ENCODE data around the gene OR13A1.
"Not testable (repeated sequence)": the region's sequence is repeated elsewhere in the genome, so short reads cannot be mapped to it uniquely, and the experiment has no call there.

OR13A1 gene

DNA sequence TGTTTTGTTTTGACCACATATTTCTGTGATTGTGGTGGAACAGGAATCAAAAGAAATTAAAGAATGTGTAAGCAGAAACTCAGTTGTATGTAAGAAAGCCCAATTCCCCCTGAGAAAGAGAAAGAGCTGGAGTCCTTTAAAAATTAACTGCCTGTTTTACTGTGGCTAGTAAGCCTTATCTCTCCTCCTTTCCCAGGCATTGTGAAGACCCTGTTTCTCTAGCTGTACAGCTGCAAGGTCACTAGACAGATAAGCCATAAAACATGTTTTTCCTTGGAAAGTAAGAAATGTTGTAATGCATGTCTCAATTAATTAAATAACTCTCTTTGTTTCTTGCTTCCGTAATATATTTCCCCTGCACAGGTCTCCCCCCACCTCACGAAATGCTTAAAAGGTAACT lies 53.5 kb downstream of the OR13A1 start:
- Mint-ChIP-seq H3K27me3 (peaks cover 30% of the 10 kb centered on the region), H3K9me3 (no peaks in the 10 kb centered on the region), H3K4me3 (no peak overlapping the region), H3K4me1 (ENCODE audit: low read depth) (no peaks in the 10 kb centered on the region), H3K27ac (no peak overlapping the region), H3K36me3 (ENCODE audit: low read depth) (no peaks in the 10 kb centered on the region)
- no peak for DNase-seq

DNA sequence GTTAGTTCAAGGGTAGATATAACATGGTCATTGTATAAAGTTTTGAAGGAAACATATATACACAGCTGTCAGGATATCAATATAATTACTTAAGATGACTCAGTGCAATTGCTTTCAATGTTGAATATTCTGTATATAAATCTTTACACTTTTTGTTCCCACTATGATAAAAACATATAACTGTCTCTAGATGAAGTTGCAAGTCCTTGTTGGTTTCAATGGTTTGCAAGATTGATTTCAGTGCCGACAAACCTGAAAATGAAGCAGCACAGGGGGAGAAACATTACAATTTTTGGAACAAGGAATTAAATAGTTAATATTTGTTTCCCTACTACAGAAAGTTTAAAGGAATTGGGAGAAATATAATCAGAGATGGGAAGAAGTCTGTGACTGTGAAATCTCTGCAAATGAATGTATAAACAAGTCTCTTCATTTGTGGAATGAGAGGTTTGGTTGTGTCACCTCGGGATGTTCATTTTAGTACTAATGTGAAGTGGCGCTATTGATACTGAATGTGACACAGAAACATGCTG lies 54.1 kb downstream of the OR13A1 start:
- DNase-seq, result no peak
- Mint-ChIP-seq H3K36me3 (ENCODE audit: low read depth) (no peaks in the 10 kb centered on the region), H3K4me1 (ENCODE audit: low read depth) (no peaks in the 10 kb centered on the region), H3K27ac (no peak overlapping the region), H3K27me3 (peaks cover 29% of the 10 kb centered on the region), H3K9me3 (no peaks in the 10 kb centered on the region), H3K4me3 (no peak overlapping the region)

DNA sequence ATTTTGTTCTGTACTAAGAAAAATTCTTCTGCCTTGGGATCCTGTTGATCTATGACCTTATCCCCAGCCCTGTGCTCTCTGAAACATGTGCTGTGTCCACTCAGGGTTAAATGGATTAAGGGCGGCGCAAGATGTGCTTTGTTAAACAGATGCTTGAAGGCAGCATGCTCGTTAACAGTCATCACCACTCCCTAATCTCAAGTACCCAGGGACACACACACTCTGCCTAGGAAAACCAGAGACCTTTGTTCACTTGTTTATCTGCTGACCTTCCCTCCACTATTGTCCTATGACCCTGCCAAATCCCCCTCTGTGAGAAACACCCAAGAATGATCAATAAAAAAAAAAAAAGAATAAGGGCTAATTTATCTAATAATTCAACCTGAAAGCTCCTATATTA lies 54.8 kb downstream of the OR13A1 start:
- H3K4me3 Mint-ChIP-seq; H3K27ac Mint-ChIP-seq; DNase-seq; H3K9me3 Mint-ChIP-seq; H3K4me1 Mint-ChIP-seq (ENCODE audit: low read depth); H3K36me3 Mint-ChIP-seq (ENCODE audit: low read depth): not testable (repeated sequence)
- peaks cover 29% of the 10 kb centered on the region for H3K27me3 Mint-ChIP-seq

DNA sequence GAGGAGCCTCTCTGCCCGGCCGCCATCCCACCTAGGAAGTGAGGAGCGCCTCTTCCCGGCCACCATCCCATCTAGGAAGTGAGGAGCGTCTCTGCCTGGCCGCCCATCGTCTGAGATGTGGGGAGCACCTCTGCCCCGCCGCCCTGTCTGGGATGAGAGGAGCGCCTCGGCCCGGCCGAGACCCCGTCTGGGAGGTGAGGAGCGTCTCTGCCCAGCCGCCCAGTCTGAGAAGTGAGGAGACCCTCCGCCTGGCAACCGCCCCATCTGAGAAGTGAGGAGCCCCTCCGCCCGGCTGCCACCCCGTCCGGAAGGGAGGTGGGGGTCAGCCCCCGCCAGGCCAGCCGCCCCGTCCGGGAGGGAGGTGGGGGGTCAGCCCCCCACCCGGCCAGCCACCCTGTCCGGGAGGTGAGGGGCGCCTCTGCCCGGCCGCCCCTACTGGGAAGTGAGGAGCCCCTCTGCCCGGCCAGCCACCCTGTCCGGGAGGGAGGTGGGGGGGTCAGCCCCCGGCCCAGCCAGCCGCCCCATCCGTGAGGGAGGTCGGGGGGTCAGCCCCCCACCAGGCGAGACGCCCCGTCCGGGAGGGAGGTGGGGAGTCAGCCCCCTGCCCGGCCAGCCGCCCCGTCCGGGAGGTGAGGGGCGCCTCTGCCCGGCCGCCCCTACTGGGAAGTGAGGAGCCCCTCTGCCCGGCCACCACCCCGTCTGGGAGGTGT lies 55.5 kb downstream of the OR13A1 start:
- H3K27me3 Mint-ChIP-seq, result peaks cover 29% of the 10 kb centered on the region
- not testable (repeated sequence) for H3K4me1 Mint-ChIP-seq (ENCODE audit: low read depth); H3K27ac Mint-ChIP-seq; H3K9me3 Mint-ChIP-seq; DNase-seq; H3K4me3 Mint-ChIP-seq; H3K36me3 Mint-ChIP-seq (ENCODE audit: low read depth)

DNA sequence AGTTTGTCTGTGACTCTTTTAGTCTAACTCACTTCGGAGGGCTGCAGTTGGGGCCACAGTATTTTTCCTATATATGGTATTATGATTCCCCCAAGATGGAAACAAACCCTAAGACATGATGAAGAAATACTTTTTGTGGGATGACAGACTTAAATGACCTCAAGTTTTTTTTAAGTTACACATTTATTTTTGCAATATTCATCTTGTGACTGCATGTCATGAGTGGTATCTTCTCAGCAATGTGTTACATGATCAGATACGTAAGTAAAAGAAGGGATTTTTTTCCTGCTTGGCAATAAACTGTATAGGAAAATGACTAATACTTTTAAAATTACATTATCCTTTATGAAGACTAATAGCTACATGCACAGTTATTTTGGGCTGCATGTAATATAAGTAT lies 57.8 kb downstream of the OR13A1 start:
- Mint-ChIP-seq H3K27ac (no peak overlapping the region), H3K4me3 (no peak overlapping the region), H3K36me3 (ENCODE audit: low read depth) (no peaks in the 10 kb centered on the region), H3K27me3 (peaks cover 12% of the 10 kb centered on the region), H3K4me1 (ENCODE audit: low read depth) (peaks cover 6% of the 10 kb centered on the region), H3K9me3 (no peaks in the 10 kb centered on the region)
- DNase-seq, result no peak

DNA sequence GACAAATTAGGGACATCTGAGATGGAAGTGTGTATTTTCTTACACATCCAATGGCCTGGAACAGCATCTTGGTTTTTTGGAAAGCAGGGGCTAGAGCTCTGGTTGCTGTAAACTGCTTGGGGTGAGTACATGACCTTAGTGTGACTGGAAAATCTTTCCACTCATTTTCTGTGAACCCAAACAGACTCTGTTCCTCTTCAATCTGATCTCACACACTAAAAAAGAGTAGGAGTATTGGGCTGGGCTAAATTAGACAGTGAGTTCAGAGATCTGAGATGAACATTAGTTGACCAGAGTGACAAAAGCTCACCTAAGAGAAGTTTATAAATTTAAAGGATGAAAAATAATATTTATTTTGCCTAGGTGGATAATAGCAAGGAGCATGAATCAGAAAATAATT lies 59.2 kb downstream of the OR13A1 start:
- H3K36me3 Mint-ChIP-seq (ENCODE audit: low read depth), result no peaks in the 10 kb centered on the region
- no peak overlapping the region for H3K27ac Mint-ChIP-seq
- no peak overlapping the region for H3K4me3 Mint-ChIP-seq

DNA sequence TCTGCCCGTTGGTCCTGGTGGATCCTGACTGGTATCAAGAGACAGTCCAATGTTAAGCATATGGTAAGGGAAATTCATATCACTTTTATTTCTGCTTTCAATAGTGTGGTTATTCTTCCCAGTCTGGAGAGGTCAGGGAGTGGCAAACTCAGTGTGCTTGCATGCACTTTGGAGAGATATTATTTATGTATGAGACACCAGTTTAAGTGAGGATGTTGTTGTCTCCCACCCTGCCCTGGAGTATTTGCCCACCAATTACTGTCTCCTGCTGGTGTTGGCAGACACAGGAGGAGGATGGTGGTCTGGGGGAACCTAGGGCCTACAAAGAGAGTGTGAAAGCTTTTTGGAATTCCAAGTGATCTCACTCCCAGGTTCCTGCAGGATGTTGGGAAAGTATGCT lies 59.7 kb downstream of the OR13A1 start:
- H3K27me3 Mint-ChIP-seq, result peaks cover 1% of the 10 kb centered on the region
- peaks cover 6% of the 10 kb centered on the region for H3K4me1 Mint-ChIP-seq (ENCODE audit: low read depth)
- no peak overlapping the region for H3K4me3 Mint-ChIP-seq

More for the DNA sequence above, 59.2 kb downstream of the OR13A1 start:
- peaks cover 6% of the 10 kb centered on the region for H3K4me1 Mint-ChIP-seq (ENCODE audit: low read depth)
- DNase-seq, result no peak
- H3K9me3 Mint-ChIP-seq, result no peaks in the 10 kb centered on the region
- H3K27me3 Mint-ChIP-seq, result peaks cover under 1% of the 10 kb centered on the region

DNA sequence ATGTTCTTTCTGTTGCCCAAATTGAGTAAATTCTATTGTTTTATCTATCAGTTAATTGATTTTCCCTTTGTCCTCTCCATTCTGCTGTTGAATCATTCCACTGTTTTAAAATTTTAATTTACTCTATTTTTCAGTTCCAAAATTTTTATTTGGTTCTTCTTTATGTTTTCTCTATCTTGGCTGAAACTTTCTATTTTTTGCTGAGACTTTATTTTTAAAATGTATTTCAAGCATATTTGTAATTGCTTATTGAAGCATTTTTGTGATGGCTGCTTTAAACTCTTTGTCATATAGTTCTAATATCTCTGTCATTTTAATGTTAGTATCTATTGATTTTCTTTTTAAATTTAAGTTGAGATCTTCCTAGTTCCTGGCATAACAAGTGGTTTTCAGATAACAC lies 60.5 kb downstream of the OR13A1 start:
- peaks cover 9% of the 10 kb centered on the region for H3K4me1 Mint-ChIP-seq (ENCODE audit: low read depth)
- no peaks in the 10 kb centered on the region for H3K36me3 Mint-ChIP-seq (ENCODE audit: low read depth)
- peaks cover 6% of the 10 kb centered on the region for H3K27me3 Mint-ChIP-seq
- H3K4me3 Mint-ChIP-seq, result no peak overlapping the region
- no peaks in the 10 kb centered on the region for H3K9me3 Mint-ChIP-seq
- DNase-seq, result no peak
- no peak overlapping the region for H3K27ac Mint-ChIP-seq

More for the DNA sequence above, 59.7 kb downstream of the OR13A1 start:
- H3K27ac Mint-ChIP-seq, result no peak overlapping the region
- DNase-seq, result no peak
- H3K36me3 Mint-ChIP-seq (ENCODE audit: low read depth), result no peaks in the 10 kb centered on the region
- H3K9me3 Mint-ChIP-seq, result no peaks in the 10 kb centered on the region

DNA sequence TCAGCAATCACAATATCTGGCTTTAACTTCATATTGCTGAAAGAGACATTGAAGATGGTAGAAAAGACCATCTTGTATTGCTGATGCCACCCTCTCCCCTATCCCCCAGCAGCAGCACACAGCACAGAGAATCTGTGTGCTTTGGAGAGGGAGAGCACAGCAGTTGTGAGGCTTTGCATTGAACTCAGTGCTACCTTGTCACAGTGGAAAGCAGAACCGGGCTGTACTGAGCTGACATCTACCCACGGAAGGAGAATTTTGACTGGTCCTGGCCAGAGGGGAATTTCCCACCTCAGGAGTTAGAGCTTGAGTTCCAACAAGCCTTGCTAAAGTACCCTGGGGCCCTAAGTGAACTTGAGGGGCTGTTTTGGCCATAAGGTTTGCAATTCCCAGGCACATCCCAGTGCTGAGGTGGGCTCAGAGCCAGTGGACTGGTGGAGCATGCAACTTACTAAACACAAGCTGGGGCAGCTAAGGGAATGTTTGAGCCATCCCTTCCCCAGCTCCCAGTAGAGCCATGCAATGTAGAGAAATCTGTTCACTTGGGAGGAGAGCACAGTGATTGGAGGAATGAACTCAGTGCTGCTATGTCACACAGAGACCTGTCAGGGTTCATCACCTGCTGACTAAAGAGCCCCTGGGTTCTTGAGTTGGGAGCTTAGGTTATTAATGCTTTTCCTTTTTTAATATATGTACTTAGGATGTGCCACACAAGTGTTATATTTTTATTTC lies 62.1 kb downstream of the OR13A1 start:
- H3K27ac Mint-ChIP-seq, result no peak overlapping the region
- no peaks in the 10 kb centered on the region for H3K36me3 Mint-ChIP-seq (ENCODE audit: low read depth)
- H3K4me3 Mint-ChIP-seq, result no peak overlapping the region
- no peaks in the 10 kb centered on the region for H3K9me3 Mint-ChIP-seq
- H3K4me1 Mint-ChIP-seq (ENCODE audit: low read depth), result peaks cover 9% of the 10 kb centered on the region
- H3K27me3 Mint-ChIP-seq, result peaks cover 6% of the 10 kb centered on the region
- no peak for DNase-seq

Measured in activated T-cell treated with anti-CD3 and anti-CD28 coated beads, Interleukin-2, amount 50 U/mL, for 24 hours (primary cell).